Endothelial cell of umbilical vein (primary cell): ENCODE measurements around the gene GPR153. TPM values are rescaled to one million over a fixed set of nuclear protein-coding genes. Genes with fewer than 3 reads are reported as not detected.
A peak's percentile ranks its signal among the peaks of the same experiment; 100 is the strongest.

Experiments used
- BruUV-seq: library from RNA; stranded (reverse); fragments of 400-500 nt; replicated peaks from 2 replicates; lab custom pipeline; 2021; lab: Mats Ljungman, UMichigan
- CTCF ChIA-PET: fragments of 300-600, 350-600 bp; sonication (Branson Sonifier 250); formaldehyde crosslinking; loops from one replicate; lab custom pipeline; 2021; ENCODE audit warnings: antibody characterized with exemption, inconsistent platforms; lab: Charles Lee
- POLR2A ChIA-PET: fragments of 300-600, 350-600 bp; sonication (Branson Sonifier 250); formaldehyde crosslinking; loops from one replicate; lab custom pipeline; 2021; ENCODE audit warnings: antibody characterized with exemption, inconsistent platforms; lab: Charles Lee
- DNase-seq: peaks from one replicate; pipeline ENCODE4 v3.0.0-alpha.2; 2011; ENCODE audit warnings: low read depth, low spot score
- FAIRE-seq: peaks from 2 replicates; lab custom pipeline; 2011; peaks lifted over from hg19 to GRCh38; lab: Jason Lieb, UNC
- H2AFZ ChIP-seq: 2 replicates; pipeline ENCODE4 v1.6.0; 2012; ENCODE audit warnings: low read depth, low read length, control low read depth, inconsistent platforms
- H3K27ac ChIP-seq: 2 replicates; pipeline ENCODE4 v1.5.1; 2011; ENCODE audit warnings: low read depth, mild to moderate bottlenecking, control low read depth, low read length, moderate library complexity; ENCODE audit not compliant: insufficient read depth
- H3K27me3 ChIP-seq, 2 experiments: 2 replicates each; pipeline versions ENCODE4 v1.6.0 to v1.6.1; 2011; ENCODE audit warnings: low read length in 2 of 2, mixed read lengths in 1 of 2; ENCODE audit not compliant: control insufficient read depth in 2 of 2, insufficient read depth in 2 of 2
- H3K36me3 ChIP-seq, 2 experiments: 2 replicates in 1 of 2; 3 replicates in 1 of 2; pipeline ENCODE4 v1.5.1; 2011; ENCODE audit warnings: low read length in 2 of 2, mild to moderate bottlenecking in 1 of 2, moderate library complexity in 1 of 2; ENCODE audit not compliant: control insufficient read depth in 2 of 2, insufficient read depth in 2 of 2; ENCODE audit errors: extremely low read depth in 1 of 2
- H3K4me1 ChIP-seq: 3 replicates; pipeline ENCODE4 v1.5.1; 2011; ENCODE audit warnings: mild to moderate bottlenecking, low read length; ENCODE audit not compliant: control insufficient read depth, insufficient read depth; ENCODE audit errors: extremely low read depth
- H3K4me2 ChIP-seq: 2 replicates; pipeline ENCODE4 v1.6.1; 2011; ENCODE audit warnings: low read length, control low read depth, mixed read lengths; ENCODE audit not compliant: insufficient read depth
- H3K4me3 ChIP-seq, 3 experiments: fragments of 200-600 bp in 1 of 3; sonication (generic), shearing (Covaris generic) in 1 of 3; replicated peaks in 1 of 3; 2 replicates each; pipeline ENCODE4 v1.5.1; 2011 to 2016; ENCODE audit warnings: control low read depth in 3 of 3, low read length in 3 of 3, mild to moderate bottlenecking in 2 of 3, inconsistent platforms in 1 of 3, low read depth in 1 of 3, moderate library complexity in 1 of 3; ENCODE audit not compliant: insufficient read depth in 1 of 3
- H3K79me2 ChIP-seq: 2 replicates; pipeline ENCODE4 v1.6.0; 2012; ENCODE audit warnings: low read length, inconsistent platforms; ENCODE audit not compliant: control insufficient read depth, insufficient read depth
- H3K9ac ChIP-seq: replicated peaks from 2 replicates; pipeline ENCODE3; 2011; ENCODE audit warnings: low read length, control low read depth; ENCODE audit not compliant: insufficient read depth; ENCODE audit errors: extremely low read depth
- H3K9me1 ChIP-seq: replicated peaks from 3 replicates; pipeline ENCODE4 v1.6.0; 2011; ENCODE audit warnings: mild to moderate bottlenecking, low read length; ENCODE audit not compliant: control insufficient read depth, insufficient read depth; ENCODE audit errors: extremely low read depth
- H3K9me3 ChIP-seq: replicated peaks from 2 replicates; pipeline ENCODE4 v1.5.1; 2012; ENCODE audit warnings: low read length, inconsistent platforms; ENCODE audit not compliant: control insufficient read depth, insufficient read depth
- H4K20me1 ChIP-seq: replicated peaks from 2 replicates; pipeline ENCODE3; 2011; ENCODE audit warnings: mild to moderate bottlenecking, low read length; ENCODE audit not compliant: control insufficient read depth, insufficient read depth; ENCODE audit errors: extremely low read depth
- EZH2 ChIP-seq: IDR thresholded peaks from 2 replicates; pipeline ENCODE4 v1.6.1; 2012; ENCODE audit warnings: borderline replicate concordance, low read depth, mild to moderate bottlenecking, moderate library complexity, low read length, inconsistent platforms; ENCODE audit not compliant: severe bottlenecking
- GATA2 ChIP-seq: IDR thresholded peaks from 2 replicates; pipeline ENCODE4 v1.7.0; 2011; ENCODE audit warnings: low read depth, mild to moderate bottlenecking, moderate library complexity, mixed read lengths, low read length; ENCODE audit not compliant: insufficient read length, insufficient read depth
- JUN ChIP-seq: IDR thresholded peaks from 2 replicates; pipeline ENCODE4 v1.6.1; 2011; ENCODE audit warnings: borderline replicate concordance, low read depth; ENCODE audit not compliant: insufficient read length, insufficient read depth
- MYC ChIP-seq: IDR thresholded peaks from one replicate; pipeline ENCODE4 v1.6.1; 2011; ENCODE audit warnings: mild to moderate bottlenecking, low read depth, low read length
- POLR2A ChIP-seq: IDR thresholded peaks from 2 replicates; pipeline ENCODE4 v1.6.1; 2012; ENCODE audit warnings: low read depth, mild to moderate bottlenecking, control low read depth, low read length
- POLR2AphosphoS5 ChIP-seq: IDR thresholded peaks from 2 replicates; pipeline ENCODE4 v1.6.1; 2012; ENCODE audit warnings: low read depth, mild to moderate bottlenecking, control low read depth, low read length, moderate library complexity; ENCODE audit not compliant: insufficient read depth
- dilution Hi-C: fragments of 300-500 bp; cut with MboI; formaldehyde crosslinking; loops from one replicate; pipeline ENCODE4 v1.15.0; 2019; ENCODE audit warnings: low sequenced_read_pairs; ENCODE audit not compliant: extremely low pct_ligation_motif_present
- intact Hi-C: fragments of 100-400 bp; cut with micrococcal nuclease; formaldehyde crosslinking; loops from one replicate; pipeline ENCODE4 v1.10.0; 2022
- polyA plus RNA-seq, 4 experiments: library from polyadenylated mRNA; depleted of rRNA in 3 of 4; stranded (reverse) in 3 of 4; unstranded in 1 of 4; fragments of >200 nt; gene quantifications; 2 replicates each; pipeline versions ENCODE4 v1.2.1 to v1.2.3, GENCODE V29; 2011 to 2012; ENCODE audit warnings: missing spikeins in 1 of 4
- total RNA-seq: library from RNA; stranded (reverse); gene quantifications from 2 replicates; pipeline ENCODE4 v1.2.3, GENCODE V29; 2021
- TF ChIP-seq, protein P1 (sequence below): IDR thresholded peaks from 2 replicates; pipeline ENCODE4 v1.6.1; 2011; ENCODE audit not compliant: insufficient read depth, insufficient read length

The GPR153 gene
- total and polyA plus RNA-seq, 2 donors (not counting 3 experiments of a cell fraction or from before 2014, with no cell fraction given) = 3.1 to 3.9 TPM

DNA sequence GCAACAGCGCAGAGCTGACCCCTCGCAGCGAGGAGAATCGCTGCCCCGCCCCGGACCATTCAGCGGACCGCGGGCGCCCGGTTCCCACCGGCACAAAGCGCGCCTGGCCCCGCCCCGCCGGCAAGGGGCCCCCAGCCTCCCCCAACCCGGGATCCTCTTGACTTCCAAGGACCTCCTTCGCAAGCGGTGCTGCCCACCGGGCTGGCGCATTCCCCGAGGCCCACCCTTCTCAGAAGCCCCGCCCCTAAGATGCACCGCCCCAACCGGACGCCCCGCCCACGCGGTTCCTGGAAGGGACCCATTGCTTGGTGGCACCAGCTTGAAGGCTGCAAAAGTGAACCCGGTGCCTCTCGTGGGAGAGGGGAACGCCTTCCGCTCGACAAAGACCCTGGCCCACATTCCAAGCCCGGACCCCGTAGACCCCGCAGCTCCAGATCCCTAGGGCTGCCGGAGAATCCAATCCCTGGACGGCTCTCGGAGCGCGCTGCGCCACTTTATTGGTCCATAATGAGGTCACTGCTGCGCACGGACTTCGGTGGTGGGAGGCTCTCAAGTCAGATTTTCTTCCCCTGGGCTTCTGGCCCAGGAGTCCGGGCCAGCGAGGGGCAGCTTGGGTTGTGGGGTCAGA is 14.9 kb downstream of the GPR153 start:
- POLR2A ChIA-PET = interaction anchor here (0.6 kb wide), 1 partner anchor 38 kb away, joined by 6 read pairs; no protein-coding TSS in a partner anchor
- no peak overlapping the region for H3K27ac ChIP-seq
- H3K4me3 ChIP-seq = peak overlapping the region in 2 of 3 experiments; percentile 15 to 28

More for the DNA sequence above, 14.9 kb downstream of the GPR153 start:
- no peak for TF ChIP-seq GATA2
- no peak for TF ChIP-seq POLR2AphosphoS5
- TF ChIP-seq, protein P1, sequence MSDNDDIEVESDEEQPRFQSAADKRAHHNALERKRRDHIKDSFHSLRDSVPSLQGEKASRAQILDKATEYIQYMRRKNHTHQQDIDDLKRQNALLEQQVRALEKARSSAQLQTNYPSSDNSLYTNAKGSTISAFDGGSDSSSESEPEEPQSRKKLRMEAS = no peak
- no peak for TF ChIP-seq EZH2
- TF ChIP-seq MYC = no peak
- TF ChIP-seq POLR2A = no peak
- TF ChIP-seq JUN = no peak
- H3K27me3 ChIP-seq = peaks cover 31 to 45% of the 10 kb centered on the region in 2 experiments
- H3K4me2 ChIP-seq = no peak overlapping the region
- FAIRE-seq = peak; percentile 62
- peaks cover 5% of the 10 kb centered on the region for H3K4me1 ChIP-seq
- no peaks in the 10 kb centered on the region for H3K9me3 ChIP-seq
- no peaks in the 10 kb centered on the region for H4K20me1 ChIP-seq
- no peaks in the 10 kb centered on the region for H3K79me2 ChIP-seq
- H3K36me3 ChIP-seq = no peaks in the 10 kb centered on the region
- no TSS peak for BruUV-seq
- CTCF ChIA-PET = interaction anchor here (0.6 to 7.8 kb wide), 48 partner anchors 10 to 400 kb away, joined by 3 to 208 read pairs (median 5); partner anchors contain the start of genes ACOT7, GPR153, ICMT and PLEKHG5
- no peaks in the 10 kb centered on the region for H3K9me1 ChIP-seq
- no peak overlapping the region for H2AFZ ChIP-seq
- no peak for DNase-seq
- intact Hi-C loops (loop anchor here (1.0 kb wide), 10 partner anchors 14 to 205 kb away; no protein-coding TSS in a partner anchor), dilution Hi-C loops (no loop called here)
- H3K9ac ChIP-seq = no peak overlapping the region
